ENCODE results near the gene TSGA10IP. TPM values are rescaled to one million over a fixed set of nuclear protein-coding genes. Genes with fewer than 3 reads are reported as not detected.

Gene TSGA10IP
- total RNA-seq, 1 experiment from 2014 or later, result not detected

DNA sequence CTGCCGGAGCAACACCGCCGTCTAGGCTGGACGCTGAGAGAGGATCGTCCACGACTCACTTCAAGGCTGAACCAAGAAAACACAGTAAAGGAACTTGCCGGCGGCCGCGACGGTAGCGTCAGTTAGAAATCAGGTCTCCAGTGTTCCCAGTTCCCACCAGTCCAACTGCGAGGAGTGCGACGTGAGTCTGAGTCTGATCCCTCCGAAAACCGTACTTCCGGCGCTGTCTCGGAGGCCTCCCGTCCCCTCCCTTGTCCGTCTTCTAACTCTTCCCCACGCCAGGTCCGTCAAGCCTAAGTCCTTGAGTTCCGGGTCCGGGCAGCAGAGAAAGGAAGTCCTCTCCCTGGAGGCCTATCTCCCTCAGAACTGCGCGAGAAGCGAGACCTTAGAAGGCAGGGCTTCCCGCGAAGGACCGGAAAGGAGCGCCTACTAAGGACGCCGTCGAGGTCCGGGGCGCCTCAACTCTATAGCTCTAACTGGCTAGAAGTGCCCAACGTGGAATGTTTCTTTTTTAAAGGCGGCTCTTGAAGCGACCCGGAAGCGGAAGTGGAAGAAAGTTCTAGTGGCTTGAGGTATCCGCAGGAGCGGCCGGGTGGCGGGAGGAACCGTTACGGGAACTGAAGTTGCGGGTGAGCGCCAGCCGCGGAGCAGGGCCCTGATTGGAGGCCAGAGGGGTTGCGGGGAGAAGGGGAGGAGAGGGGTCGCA, 56.8 kb downstream of the TSGA10IP start, which contains the start of the genes BANF1 and EIF1AD:
TSS of gene BANF1 (plus strand) at position 562 of the 706 bp plus-strand sequence. CDS start 748 bp downstream, outside the sequence.
TSS of gene EIF1AD (minus strand) at position 216 of the 706 bp plus-strand sequence. CDS start 1,768 bp downstream, outside the sequence.
- H2AFZ ChIP-seq (ENCODE audit: low read depth, low read length, poor library complexity, severe bottlenecking), result no peak within 1 kb of the TSS
- H3K9me2 ChIP-seq (ENCODE audit: insufficient read depth), result no peaks in the 10 kb centered on the region
- intact Hi-C loops (cut with micrococcal nuclease), result loop anchor here (1.0 kb wide), 4 partner anchors 9 to 142 kb away; partner anchors contain the start of genes MUS81 and SF3B2
- BruUV-seq (replicated peaks), result no TSS peak
- peak within 1 kb of the TSS; percentile 87 for H3K27ac ChIP-seq (ENCODE audit: low read depth, low read length)
- H3K4me2 ChIP-seq (ENCODE audit: low read length), result peak within 1 kb of the TSS; percentile 85
- peaks cover 12 to 37% of the 10 kb centered on the region in 2 experiments for H3K4me1 ChIP-seq (ENCODE audit: control insufficient read depth in 1 of 2, insufficient read depth in 2 of 2, low read length in 2 of 2)
- peaks cover 37 to 54% of the 10 kb centered on the region in 2 experiments for H3K36me3 ChIP-seq (ENCODE audit: control insufficient read depth in 1 of 2, insufficient read depth in 2 of 2, low read length in 2 of 2)
- ChIA-PET CTCF (interaction anchor here (0.6 to 1.5 kb wide), 4 partner anchors 20 to 111 kb away, joined by 3 to 8 read pairs (median 4); partner anchors contain the start of genes CCDC85B and SF3B2), POLR2A (interaction anchor here (0.8 to 1.6 kb wide), 8 partner anchors 10 to 143 kb away, joined by 3 to 17 read pairs (median 4); partner anchors contain the start of genes CST6, MUS81 and SF3B2), RAD21 (ENCODE audit: low non-redundant PET in 1 of 2, low total read pairs in 2 of 2, uncharacterized antibody in 2 of 2, unreplicated experiment in 2 of 2) (interaction anchor here in 1 of 2 experiments (1.0 kb wide), 1 partner anchor 50 kb away, joined by 4 read pairs; the partner anchor contains the start of gene SF3B2)
- peak within 1 kb of the TSS; percentile 93 for H3K9ac ChIP-seq (ENCODE audit: low read length)
- TF ChIP-seq POLR2AphosphoS5 (IDR thresholded peaks at IDR 0.05; ENCODE audit: low read depth, low read length) (peak; percentile 78; the same call in 1 of the 2 replicates), YY1 (IDR thresholded peaks at IDR 0.05; ENCODE audit: extremely low read depth, insufficient replicate concordance, low read depth, low read length) (peak; percentile 82), CBX3 (IDR thresholded peaks at IDR 0.05; ENCODE audit: low read depth) (no peak), POLR2A (IDR thresholded peaks at IDR 0.05; ENCODE audit: borderline replicate concordance, extremely low read depth, insufficient read depth, insufficient read length) (peak; percentile 68), EZH2phosphoT487 (IDR thresholded peaks at IDR 0.05; ENCODE audit: borderline replicate concordance) (no peak), EZH2 (IDR thresholded peaks at IDR 0.05) (no peak), ZFX (IDR thresholded peaks at IDR 0.05) (peak; percentile 69), TCF7L2 (IDR thresholded peaks at IDR 0.05; ENCODE audit: borderline replicate concordance, extremely low read depth, insufficient read depth, insufficient read length) (peak; percentile 40), SP1 (IDR thresholded peaks at IDR 0.05; ENCODE audit: low read depth) (no peak)
- TF ChIP-seq, protein P1, sequence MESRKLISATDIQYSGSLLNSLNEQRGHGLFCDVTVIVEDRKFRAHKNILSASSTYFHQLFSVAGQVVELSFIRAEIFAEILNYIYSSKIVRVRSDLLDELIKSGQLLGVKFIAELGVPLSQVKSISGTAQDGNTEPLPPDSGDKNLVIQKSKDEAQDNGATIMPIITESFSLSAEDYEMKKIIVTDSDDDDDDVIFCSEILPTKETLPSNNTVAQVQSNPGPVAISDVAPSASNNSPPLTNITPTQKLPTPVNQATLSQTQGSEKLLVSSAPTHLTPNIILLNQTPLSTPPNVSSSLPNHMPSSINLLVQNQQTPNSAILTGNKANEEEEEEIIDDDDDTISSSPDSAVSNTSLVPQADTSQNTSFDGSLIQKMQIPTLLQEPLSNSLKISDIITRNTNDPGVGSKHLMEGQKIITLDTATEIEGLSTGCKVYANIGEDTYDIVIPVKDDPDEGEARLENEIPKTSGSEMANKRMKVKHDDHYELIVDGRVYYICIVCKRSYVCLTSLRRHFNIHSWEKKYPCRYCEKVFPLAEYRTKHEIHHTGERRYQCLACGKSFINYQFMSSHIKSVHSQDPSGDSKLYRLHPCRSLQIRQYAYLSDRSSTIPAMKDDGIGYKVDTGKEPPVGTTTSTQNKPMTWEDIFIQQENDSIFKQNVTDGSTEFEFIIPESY (IDR thresholded peaks at IDR 0.05; ENCODE audit: extremely low read depth, insufficient replicate concordance, low read length), result peak; percentile 89
- TF ChIP-seq, protein P2, sequence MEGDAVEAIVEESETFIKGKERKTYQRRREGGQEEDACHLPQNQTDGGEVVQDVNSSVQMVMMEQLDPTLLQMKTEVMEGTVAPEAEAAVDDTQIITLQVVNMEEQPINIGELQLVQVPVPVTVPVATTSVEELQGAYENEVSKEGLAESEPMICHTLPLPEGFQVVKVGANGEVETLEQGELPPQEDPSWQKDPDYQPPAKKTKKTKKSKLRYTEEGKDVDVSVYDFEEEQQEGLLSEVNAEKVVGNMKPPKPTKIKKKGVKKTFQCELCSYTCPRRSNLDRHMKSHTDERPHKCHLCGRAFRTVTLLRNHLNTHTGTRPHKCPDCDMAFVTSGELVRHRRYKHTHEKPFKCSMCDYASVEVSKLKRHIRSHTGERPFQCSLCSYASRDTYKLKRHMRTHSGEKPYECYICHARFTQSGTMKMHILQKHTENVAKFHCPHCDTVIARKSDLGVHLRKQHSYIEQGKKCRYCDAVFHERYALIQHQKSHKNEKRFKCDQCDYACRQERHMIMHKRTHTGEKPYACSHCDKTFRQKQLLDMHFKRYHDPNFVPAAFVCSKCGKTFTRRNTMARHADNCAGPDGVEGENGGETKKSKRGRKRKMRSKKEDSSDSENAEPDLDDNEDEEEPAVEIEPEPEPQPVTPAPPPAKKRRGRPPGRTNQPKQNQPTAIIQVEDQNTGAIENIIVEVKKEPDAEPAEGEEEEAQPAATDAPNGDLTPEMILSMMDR (IDR thresholded peaks at IDR 0.05 in 2 of 3, conservative IDR thresholded peaks at IDR 0.05 in 1 of 3; ENCODE audit: borderline replicate concordance in 1 of 3, insufficient read depth in 1 of 3, low read depth in 2 of 3, low read length in 2 of 3), result no peak
- no peaks in the 10 kb centered on the region; the same call in 1 of the 2 replicates for H4K20me1 ChIP-seq (ENCODE audit: insufficient read depth)
- DNase-seq (ENCODE audit: low read depth, low spot score) (peak; percentile 99), ATAC-seq (peak; percentile 83)
- H3K79me2 ChIP-seq (ENCODE audit: insufficient read depth, low read length), result peaks cover 60% of the 10 kb centered on the region
- peak within 1 kb of the TSS; percentile 98 to 100 for H3K4me3 ChIP-seq (replicated peaks in 1 of 2; ENCODE audit: low read depth in 1 of 2, low read length in 2 of 2)
- no peaks in the 10 kb centered on the region for H3K9me3 ChIP-seq (ENCODE audit: control insufficient read depth in 1 of 2, insufficient read depth in 1 of 2, low read depth in 1 of 2, low read length in 2 of 2)
- no peaks in the 10 kb centered on the region for H3K27me3 ChIP-seq (ENCODE audit: insufficient read depth, low read length)
